Esophagus squamous epithelium (tissue), 5 donors: ENCODE results near the gene EPHX1. TPM values are rescaled to one million over a fixed set of nuclear protein-coding genes. Genes with fewer than 3 reads are reported as not detected.
A peak's percentile ranks its signal among the peaks of the same experiment; 100 is the strongest.

Source experiments
- DNase-seq: peaks from one replicate; lab custom pipeline; 2025; lab: John Stamatoyannopoulos, UW
- H3K27ac ChIP-seq, 4 donors: fragments of 200-600 bp; sonication (generic); one replicate each; pipeline ENCODE4 v1.5.1; 2016 to 2019; ENCODE audit warnings: mild to moderate bottlenecking in 1 of 4
- H3K27me3 ChIP-seq, 4 donors: fragments of 200-600 bp; sonication (generic); 1 replicate in 3 of 4; 2 replicates in 1 of 4; pipeline versions ENCODE4 v1.5.1 to v1.6.0; 2017 to 2021; ENCODE audit warnings: antibody characterized with exemption in 1 of 4
- H3K36me3 ChIP-seq, 3 donors: fragments of 200-600 bp; sonication (generic); one replicate each; pipeline ENCODE4 v1.5.1; 2016 to 2019
- H3K4me1 ChIP-seq, 3 donors: fragments of 200-600 bp; sonication (generic); one replicate each; pipeline ENCODE4 v1.5.1; 2017 to 2019
- H3K4me3 ChIP-seq, 4 donors: fragments of 200-600 bp; sonication (generic); 1 replicate in 3 of 4; 2 replicates in 1 of 4; pipeline ENCODE4 v1.5.1; 2016 to 2019; ENCODE audit warnings: mild to moderate bottlenecking in 2 of 4, moderate library complexity in 1 of 4
- H3K9me3 ChIP-seq, 3 donors: fragments of 200-600 bp; sonication (generic); one replicate each; pipeline ENCODE4 v1.5.1; 2016 to 2019
- CTCF ChIP-seq, 6 experiments: fragments of 450-650 bp in 4 of 6; fragments of 200-600 bp in 2 of 6; sonication (generic) in 2 of 6; IDR thresholded peaks; one replicate each; pipeline ENCODE4 v1.5.1; 2016 to 2019; ENCODE audit warnings: antibody characterized with exemption in 6 of 6, mild to moderate bottlenecking in 4 of 6, moderate library complexity in 4 of 6
- POLR2A ChIP-seq, 4 donors: fragments of 450-650 bp; IDR thresholded peaks; one replicate each; pipeline ENCODE4 v1.6.1; 2017; ENCODE audit warnings: antibody characterized with exemption in 4 of 4, mild to moderate bottlenecking in 4 of 4, moderate library complexity in 3 of 4
- WGBS, 2 donors: methylation state at CpG; one replicate each; pipeline ENCODE4 v1.1.5; 2018; 5-methylcytosine and 5-hydroxymethylcytosine counted together
- intact Hi-C: fragments of 100-400 bp; cut with DNase I; formaldehyde crosslinking; loops from one replicate; pipeline ENCODE4 v1.15.0; 2022
- total RNA-seq, 4 donors: library from RNA; depleted of rRNA; stranded (reverse); fragments of >200 nt; gene quantifications; one replicate each; pipeline ENCODE4 v1.1.0, GENCODE V29; 2016
- donor health status: DM: yes; HTN: yes; CAD: no.

The EPHX1 gene
- total RNA-seq, 4 donors from 2014 or later, result 78.7 to 237 (median 151) TPM

DNA sequence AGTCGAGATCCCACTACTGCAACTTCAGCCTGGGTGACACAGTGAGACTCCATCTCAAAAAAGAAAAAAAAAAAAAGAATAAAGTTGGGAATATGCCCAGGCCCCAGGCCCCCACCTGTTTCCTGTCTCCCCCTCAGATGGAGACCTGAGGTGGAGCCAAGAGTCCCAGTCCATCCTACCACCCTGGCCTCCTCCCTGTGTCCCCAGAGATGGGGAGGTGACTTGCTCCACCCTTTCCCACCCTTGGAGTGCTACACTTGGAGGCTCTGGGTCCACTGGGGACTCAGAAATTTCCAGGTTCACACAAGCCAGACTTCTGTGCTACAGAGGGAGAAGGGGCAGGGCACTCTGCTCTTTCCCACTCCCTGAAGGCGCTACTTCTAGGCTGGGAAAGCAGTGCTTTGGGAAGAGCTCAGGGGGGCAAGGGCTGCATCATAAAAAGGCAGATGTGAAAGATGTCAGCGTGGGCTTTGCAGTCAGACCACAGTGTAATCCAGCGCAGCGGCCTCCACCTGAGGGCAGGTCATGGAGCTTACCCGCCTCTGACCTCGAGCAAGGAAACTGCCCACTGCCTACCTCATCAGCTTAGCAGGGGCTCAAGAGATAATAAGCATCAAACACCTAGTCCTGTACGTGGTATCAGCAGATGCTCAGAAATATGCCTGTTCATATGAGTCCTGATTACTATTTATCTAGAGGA, 58.9 kb downstream of the EPHX1 start:
- H3K4me1 ChIP-seq, result peaks cover 0 to 35% (median 3%) of the 10 kb centered on the region in 3 donors
- no peaks in the 10 kb centered on the region for H3K27me3 ChIP-seq
- DNase-seq, result no peak
- no peaks in the 10 kb centered on the region for H3K9me3 ChIP-seq
- peaks cover 24 to 93% (median 25%) of the 10 kb centered on the region in 3 donors for H3K36me3 ChIP-seq
- 87 to 97% methylated on average over 7 of the region's 8 CpGs for whole genome bisulfite sequencing, 2 donors
- no peak for TF ChIP-seq POLR2A (IDR thresholded peaks at IDR 0.05)
- no peak for TF ChIP-seq CTCF (IDR thresholded peaks at IDR 0.05)
- no peak overlapping the region for H3K4me3 ChIP-seq
- no peak overlapping the region for H3K27ac ChIP-seq
- intact Hi-C loops, result no loop called here

- Histone ChIP-seq H3K4me3 (no peak overlapping the region), H3K36me3 (peaks cover 11 to 93% (median 20%) of the 10 kb centered on the region in 3 donors), H3K27me3 (no peaks in the 10 kb centered on the region), H3K27ac (no peak overlapping the region), H3K4me1 (peaks cover 0 to 45% (median 8%) of the 10 kb centered on the region in 3 donors), H3K9me3 (no peaks in the 10 kb centered on the region)
- DNase-seq, result no peak
- WGBS, 2 donors, result 55 to 64% methylated on average over 3 of the region's 3 CpGs
- intact Hi-C loops, result no loop called here
- TF ChIP-seq CTCF (IDR thresholded peaks at IDR 0.05) (no peak), POLR2A (IDR thresholded peaks at IDR 0.05) (no peak)
Measured at GRCh38 chr1:225870911-225871310, 61.0 kb downstream of the EPHX1 start.

- TF ChIP-seq POLR2A (IDR thresholded peaks at IDR 0.05) (no peak), CTCF (IDR thresholded peaks at IDR 0.05) (no peak)
- no peak for DNase-seq
- Histone ChIP-seq H3K9me3 (no peaks in the 10 kb centered on the region), H3K27me3 (no peaks in the 10 kb centered on the region), H3K36me3 (peaks cover 10 to 92% (median 18%) of the 10 kb centered on the region in 3 donors), H3K27ac (no peak overlapping the region), H3K4me1 (peaks cover 0 to 45% (median 5%) of the 10 kb centered on the region in 3 donors), H3K4me3 (no peak overlapping the region)
- intact Hi-C loops, result no loop called here
- 70 to 75% methylated on average over 10 to 11 of the region's 11 CpGs for WGBS, 2 donors
Measured at GRCh38 chr1:225871359-225872074, 61.6 kb downstream of the EPHX1 start.

DNA sequence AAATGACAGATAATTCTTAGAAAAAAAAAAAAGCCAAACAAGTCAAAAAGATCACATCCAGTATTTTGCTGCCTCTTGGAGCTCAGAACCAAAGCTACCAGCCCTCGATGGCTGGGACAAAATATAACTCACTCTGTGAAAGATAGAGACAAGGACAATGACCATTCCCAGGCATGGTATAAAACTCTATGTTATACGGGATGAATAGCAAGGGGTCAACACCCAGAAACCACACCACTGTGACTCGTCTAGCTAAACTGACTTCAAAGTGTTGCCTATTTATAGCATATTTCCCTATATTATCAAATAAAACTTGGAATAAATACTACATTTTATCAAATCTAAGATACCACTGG, 62.1 kb downstream of the EPHX1 start:
- peaks cover 10 to 92% (median 13%) of the 10 kb centered on the region in 3 donors for H3K36me3 ChIP-seq
- no peaks in the 10 kb centered on the region for H3K9me3 ChIP-seq
- TF ChIP-seq CTCF (IDR thresholded peaks at IDR 0.05) (no peak), POLR2A (IDR thresholded peaks at IDR 0.05) (no peak)
- no peak overlapping the region for H3K4me3 ChIP-seq
- peaks cover under 1 to 48% (median 5%) of the 10 kb centered on the region in 3 donors for H3K4me1 ChIP-seq
- no peak overlapping the region for H3K27ac ChIP-seq
- DNase-seq, result no peak
- 64 to 75% methylated on average over 3 of the region's 3 CpGs for WGBS, 2 donors
- H3K27me3 ChIP-seq, result no peaks in the 10 kb centered on the region
- intact Hi-C loops, result no loop called here

DNA sequence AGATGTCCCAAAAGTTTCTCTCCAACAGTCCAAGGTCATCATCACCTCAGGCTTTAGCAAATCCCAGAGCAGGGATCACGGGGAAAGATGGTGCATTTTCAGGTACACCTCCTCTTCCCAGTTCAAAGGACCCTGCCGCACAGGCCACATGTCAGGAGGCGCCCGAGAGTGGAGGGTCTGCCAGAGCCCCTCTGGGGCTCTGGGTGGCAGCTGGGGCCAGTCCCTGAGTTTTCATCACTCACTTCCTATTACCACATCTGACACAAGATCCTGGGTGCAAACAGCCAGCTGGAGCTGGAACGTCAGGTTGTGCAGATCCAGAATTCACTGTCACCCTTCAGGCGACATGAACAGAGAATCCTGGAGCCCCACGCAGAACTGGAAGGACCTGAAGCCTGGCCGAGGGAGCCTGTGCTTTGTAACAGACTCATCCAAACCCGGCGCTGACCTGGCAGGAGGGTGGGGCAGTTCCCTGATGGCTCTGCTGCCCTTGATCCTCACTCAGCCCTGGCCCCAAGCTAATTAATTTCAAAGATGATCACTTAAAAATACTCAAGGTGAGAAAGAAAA, 63.4 kb downstream of the EPHX1 start:
- DNase-seq, result no peak
- Histone ChIP-seq H3K27ac (peak overlapping the region in 1 of 4 donors; percentile 25), H3K27me3 (no peaks in the 10 kb centered on the region), H3K36me3 (peaks cover 5 to 86% (median 8%) of the 10 kb centered on the region in 3 donors), H3K9me3 (no peaks in the 10 kb centered on the region), H3K4me1 (peaks cover 13 to 61% (median 18%) of the 10 kb centered on the region in 3 donors), H3K4me3 (no peak overlapping the region)
- TF ChIP-seq CTCF (IDR thresholded peaks at IDR 0.05) (no peak), POLR2A (IDR thresholded peaks at IDR 0.05) (no peak)
- WGBS, 2 donors, result 100% methylated on average over 1 of the region's 10 CpGs; no CpG with 5 or more reads in 1 of the 2 donors
- intact Hi-C loops, result no loop called here
